VCaP (cell line): ENCODE data around the gene IL21.
"Not testable (repeated sequence)": the region's sequence is repeated elsewhere in the genome, so short reads cannot be mapped to it uniquely, and the experiment has no call there.

Source experiments
- H3K27ac ChIP-seq: fragments of 450-650 bp; 2 replicates; pipeline ENCODE4 v1.5.1; 2017
- TF ChIP-seq, protein P1 (sequence below): fragments of 450-650 bp; conservative IDR thresholded peaks from 2 replicates; pipeline ENCODE4 v1.5.1; 2017; ENCODE audit warnings: mild to moderate bottlenecking, moderate library complexity

IL21 gene

DNA sequence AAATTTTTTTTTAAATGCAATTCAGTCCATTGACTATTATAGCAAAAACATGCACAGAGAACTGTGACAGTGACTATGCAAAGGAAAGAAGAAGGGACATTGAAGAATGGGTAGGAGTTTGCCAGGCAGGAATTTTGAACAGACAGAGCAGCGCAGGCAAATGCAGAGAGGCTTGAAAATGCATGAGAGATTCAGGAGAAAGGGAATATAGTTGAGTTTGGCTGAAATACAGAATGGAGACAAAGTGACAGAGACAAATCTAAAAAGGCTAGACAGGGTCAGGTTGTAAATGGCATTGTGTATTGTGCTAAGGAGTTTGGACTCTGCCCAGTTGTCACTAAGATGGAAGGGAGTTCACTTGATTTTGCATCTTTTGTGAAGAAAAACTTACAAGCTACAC, 42.4 kb upstream of the IL21 start:
- no peak overlapping the region for H3K27ac ChIP-seq
- TF ChIP-seq, protein P1, sequence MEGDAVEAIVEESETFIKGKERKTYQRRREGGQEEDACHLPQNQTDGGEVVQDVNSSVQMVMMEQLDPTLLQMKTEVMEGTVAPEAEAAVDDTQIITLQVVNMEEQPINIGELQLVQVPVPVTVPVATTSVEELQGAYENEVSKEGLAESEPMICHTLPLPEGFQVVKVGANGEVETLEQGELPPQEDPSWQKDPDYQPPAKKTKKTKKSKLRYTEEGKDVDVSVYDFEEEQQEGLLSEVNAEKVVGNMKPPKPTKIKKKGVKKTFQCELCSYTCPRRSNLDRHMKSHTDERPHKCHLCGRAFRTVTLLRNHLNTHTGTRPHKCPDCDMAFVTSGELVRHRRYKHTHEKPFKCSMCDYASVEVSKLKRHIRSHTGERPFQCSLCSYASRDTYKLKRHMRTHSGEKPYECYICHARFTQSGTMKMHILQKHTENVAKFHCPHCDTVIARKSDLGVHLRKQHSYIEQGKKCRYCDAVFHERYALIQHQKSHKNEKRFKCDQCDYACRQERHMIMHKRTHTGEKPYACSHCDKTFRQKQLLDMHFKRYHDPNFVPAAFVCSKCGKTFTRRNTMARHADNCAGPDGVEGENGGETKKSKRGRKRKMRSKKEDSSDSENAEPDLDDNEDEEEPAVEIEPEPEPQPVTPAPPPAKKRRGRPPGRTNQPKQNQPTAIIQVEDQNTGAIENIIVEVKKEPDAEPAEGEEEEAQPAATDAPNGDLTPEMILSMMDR, result no peak

DNA sequence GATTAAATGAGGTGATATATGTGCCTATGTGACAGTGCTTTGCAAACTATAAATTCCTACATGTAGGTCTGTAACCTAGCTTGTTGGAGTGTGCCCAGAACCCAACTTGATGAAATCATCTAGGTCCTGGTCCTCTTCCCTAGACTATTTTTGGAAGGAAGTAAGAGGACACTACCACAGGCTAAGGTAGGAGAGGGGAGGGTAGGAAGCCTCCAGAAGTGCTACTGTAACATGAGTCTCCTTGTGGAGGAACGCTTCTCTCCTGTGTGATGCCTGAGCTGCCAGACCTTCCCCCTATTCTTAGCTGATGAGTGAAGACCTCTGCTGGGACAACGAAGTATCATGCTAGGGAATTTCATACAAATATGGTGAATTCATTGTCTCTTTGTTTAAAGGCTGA, 41.8 kb upstream of the IL21 start:
- TF ChIP-seq, protein P1, result no peak
- no peak overlapping the region for H3K27ac ChIP-seq

DNA sequence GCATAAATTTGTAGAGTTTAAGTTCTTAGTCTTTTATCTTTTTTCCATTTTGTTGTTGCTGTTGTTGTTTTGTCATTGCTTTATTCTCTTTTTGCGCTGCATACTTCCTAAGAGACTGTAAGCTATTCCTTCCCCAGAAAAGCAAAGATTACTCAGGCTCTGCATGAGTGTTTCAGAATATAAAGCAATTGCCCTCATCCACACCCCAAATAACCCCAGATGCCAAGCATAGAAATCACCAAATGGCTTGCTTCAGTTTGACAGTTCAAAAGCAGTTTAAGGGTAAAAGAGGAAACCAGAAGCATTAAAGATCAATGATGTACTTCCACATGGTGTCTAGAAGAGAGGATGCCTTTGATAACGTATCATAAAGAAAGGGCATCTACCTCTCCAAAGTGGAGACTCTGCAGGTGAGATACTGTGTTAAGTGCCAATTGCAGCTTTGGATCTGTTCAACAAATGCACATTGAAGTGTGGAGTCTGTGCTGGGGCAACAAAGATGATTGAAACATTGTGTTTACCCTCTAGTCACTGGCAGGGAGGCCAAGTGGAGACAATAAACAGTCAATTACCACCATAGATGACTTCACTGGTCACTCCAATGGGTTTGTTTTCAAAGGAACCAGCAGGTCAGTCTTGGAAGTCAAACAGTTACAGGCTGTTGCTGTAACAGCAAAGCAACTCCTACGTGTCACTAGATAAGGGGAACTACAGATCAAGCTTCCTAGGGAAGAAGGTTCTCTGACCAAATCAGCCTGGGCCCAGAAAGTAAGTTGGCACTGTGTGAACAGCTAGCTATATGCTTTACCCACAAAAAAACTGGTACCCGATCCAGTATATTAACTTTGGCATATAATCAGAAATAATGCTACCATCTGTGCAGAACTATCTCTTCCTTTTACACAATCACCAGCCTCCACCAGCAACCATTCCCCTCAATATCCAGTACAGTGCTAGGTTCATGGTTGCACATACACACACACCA, 40.6 kb upstream of the IL21 start:
- TF ChIP-seq, protein P1, result no peak
- H3K27ac ChIP-seq, result no peak overlapping the region

DNA sequence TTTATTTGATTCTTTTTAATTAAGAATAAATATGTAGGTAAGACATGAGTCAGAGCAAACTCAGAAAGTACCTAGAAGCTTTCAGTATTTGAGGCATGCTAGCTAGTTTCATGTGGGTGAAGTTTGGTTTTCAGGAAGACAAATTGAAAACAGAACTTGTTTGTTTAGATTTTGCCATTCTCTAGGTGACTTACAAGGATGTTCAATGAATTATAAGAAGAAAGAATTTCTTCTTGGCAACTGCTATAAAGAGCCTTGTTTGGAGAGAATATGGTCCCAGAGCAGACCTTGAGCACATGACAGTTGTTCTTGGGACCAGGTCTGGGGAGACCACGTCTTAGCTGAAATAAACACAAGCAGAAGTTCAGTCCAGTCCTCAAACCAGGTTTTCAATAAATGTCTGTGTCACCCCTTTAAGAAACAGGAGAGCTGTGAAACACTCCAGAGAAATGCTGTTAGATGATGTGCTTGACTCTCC, 38.0 kb upstream of the IL21 start:
- no peak overlapping the region for H3K27ac ChIP-seq
- TF ChIP-seq, protein P1, result no peak

DNA sequence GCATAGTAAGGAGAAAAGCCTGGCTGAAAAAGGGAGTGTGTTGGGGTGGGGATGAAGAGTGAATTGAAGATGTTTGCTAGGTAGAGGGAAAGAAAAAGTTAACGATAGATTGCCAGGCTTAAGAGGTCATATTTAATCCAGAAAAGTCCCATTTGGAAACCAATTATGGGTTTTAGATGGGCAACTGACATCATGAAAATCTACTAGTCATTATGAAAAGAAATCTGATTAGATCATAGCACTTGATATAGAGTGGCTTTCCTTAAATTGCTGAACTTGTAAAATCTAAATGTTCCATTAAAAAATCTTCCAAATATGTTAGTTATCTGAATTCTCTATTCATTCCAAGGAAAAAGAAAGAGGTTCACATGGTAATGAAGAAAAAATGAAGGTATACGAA, 37.5 kb upstream of the IL21 start:
- H3K27ac ChIP-seq, result no peak overlapping the region
- TF ChIP-seq, protein P1, result no peak

DNA sequence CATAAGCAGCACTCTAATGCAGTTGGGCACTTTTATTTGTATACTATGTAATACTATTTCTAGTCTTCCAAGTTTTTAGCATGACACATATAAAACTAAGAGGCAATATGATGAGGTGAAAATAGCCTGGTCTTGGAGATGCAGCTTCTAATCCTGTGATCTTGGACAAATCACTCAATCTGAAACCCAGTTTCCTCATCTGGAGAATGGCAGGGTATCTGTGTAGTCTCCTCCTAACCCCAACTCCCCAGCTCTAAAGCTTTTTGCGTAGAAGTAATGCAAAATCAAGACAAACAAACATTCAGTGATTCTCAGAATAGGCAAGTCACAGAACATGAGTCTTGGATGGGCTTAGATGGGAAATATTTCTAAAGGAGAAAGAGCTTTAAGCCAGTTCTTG, 36.7 kb upstream of the IL21 start:
- TF ChIP-seq, protein P1, result no peak
- no peak overlapping the region for H3K27ac ChIP-seq

DNA sequence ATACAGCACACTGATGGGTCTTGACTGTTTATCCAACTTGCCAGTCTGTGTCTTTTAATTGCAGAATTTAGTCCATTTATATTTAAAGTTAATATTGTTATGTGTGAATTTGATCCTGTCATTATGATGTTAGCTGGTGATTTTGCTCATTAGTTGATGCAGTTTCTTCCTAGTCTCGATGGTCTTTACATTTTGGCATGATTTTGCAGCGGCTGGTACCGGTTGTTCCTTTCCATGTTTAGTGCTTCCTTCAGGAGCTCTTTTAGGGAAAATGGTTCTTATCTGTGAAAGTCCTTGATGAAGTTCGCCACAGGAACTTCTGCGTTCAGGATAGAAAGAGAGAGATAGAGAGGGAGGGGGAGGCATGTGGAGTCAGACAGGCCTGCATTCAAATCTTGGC, 35.7 kb upstream of the IL21 start:
- not testable (repeated sequence) for H3K27ac ChIP-seq

DNA sequence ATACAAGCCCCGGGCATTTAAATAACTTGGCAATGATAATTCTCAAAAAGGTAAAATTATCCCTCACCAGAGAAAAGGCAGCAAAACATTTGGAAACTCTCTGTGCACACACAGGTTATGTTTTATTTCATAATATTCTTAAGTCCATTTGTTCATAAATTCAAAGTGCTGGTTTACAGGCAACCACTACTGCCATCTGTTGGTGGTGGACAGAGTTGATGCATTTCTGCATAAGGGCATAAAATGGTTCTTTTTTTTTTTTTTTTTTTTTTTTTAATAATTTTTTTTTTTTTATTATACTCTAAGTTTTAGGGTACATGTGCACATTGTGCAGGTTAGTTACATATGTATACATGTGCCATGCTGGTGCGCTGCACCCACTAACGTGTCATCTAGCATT, 31.5 kb upstream of the IL21 start:
- TF ChIP-seq, protein P1, result peak; percentile 80
- H3K27ac ChIP-seq, result no peak overlapping the region
